ENCODE results near the gene ASIC3. TPM values are rescaled to one million over a fixed set of nuclear protein-coding genes. Genes with fewer than 3 reads are reported as not detected.

Gene ASIC3
- total RNA-seq, 2 donors from 2014 or later: 1.1 to 1.2 TPM

- H3K9me3 ChIP-seq: no peaks in the 10 kb centered on the region
- no peak for TF ChIP-seq CTCF (IDR thresholded peaks at IDR 0.05)
- H3K27ac ChIP-seq: no peak overlapping the region
- no peak overlapping the region for H3K4me3 ChIP-seq
- H3K4me1 ChIP-seq: peaks cover 0 to 17% of the 10 kb centered on the region in 2 donors
- no peaks in the 10 kb centered on the region for H3K36me3 ChIP-seq
- no peaks in the 10 kb centered on the region for H3K27me3 ChIP-seq
- no peak for DNase-seq (ENCODE audit: low spot score)
Measured at GRCh38 chr7:151003572-151003971, 44.8 kb upstream of the ASIC3 start.

- H3K27ac ChIP-seq: no peak overlapping the region
- no peaks in the 10 kb centered on the region for H3K9me3 ChIP-seq
- no peaks in the 10 kb centered on the region for H3K36me3 ChIP-seq
- H3K4me1 ChIP-seq: peaks cover 0 to 31% of the 10 kb centered on the region in 2 donors
- H3K4me3 ChIP-seq: no peak overlapping the region
- TF ChIP-seq CTCF (IDR thresholded peaks at IDR 0.05): no peak
- H3K27me3 ChIP-seq: no peaks in the 10 kb centered on the region
- no peak for DNase-seq (ENCODE audit: low spot score)
Measured at GRCh38 chr7:151005566-151005965, 42.8 kb upstream of the ASIC3 start.

GRCh38 chr7:151006590-151007300 is 41.6 kb upstream of the ASIC3 start:
- Histone ChIP-seq H3K27ac (no peak overlapping the region), H3K36me3 (no peaks in the 10 kb centered on the region), H3K4me3 (no peak overlapping the region), H3K9me3 (no peaks in the 10 kb centered on the region), H3K4me1 (peaks cover 0 to 37% of the 10 kb centered on the region in 2 donors), H3K27me3 (no peaks in the 10 kb centered on the region)
- no peak for DNase-seq (ENCODE audit: low spot score)
- TF ChIP-seq CTCF (IDR thresholded peaks at IDR 0.05): no peak

- no peaks in the 10 kb centered on the region for H3K9me3 ChIP-seq
- H3K4me3 ChIP-seq: no peak overlapping the region
- no peaks in the 10 kb centered on the region for H3K27me3 ChIP-seq
- no peak for DNase-seq (ENCODE audit: low spot score)
- no peak overlapping the region for H3K27ac ChIP-seq
- no peak for TF ChIP-seq CTCF (IDR thresholded peaks at IDR 0.05)
- no peaks in the 10 kb centered on the region for H3K36me3 ChIP-seq
- peaks cover 0 to 37% of the 10 kb centered on the region in 2 donors for H3K4me1 ChIP-seq
Measured at GRCh38 chr7:151007469-151007898, 40.8 kb upstream of the ASIC3 start.

- Histone ChIP-seq H3K4me3 (peak overlapping the region in 1 of 2 donors; percentile 30), H3K4me1 (peaks cover 0 to 43% of the 10 kb centered on the region in 2 donors), H3K36me3 (no peaks in the 10 kb centered on the region), H3K27ac (peak overlapping the region in 1 of 2 donors; percentile 14), H3K9me3 (no peaks in the 10 kb centered on the region), H3K27me3 (no peaks in the 10 kb centered on the region)
- DNase-seq (ENCODE audit: low spot score): no peak
- TF ChIP-seq CTCF (IDR thresholded peaks at IDR 0.05): no peak
Measured at GRCh38 chr7:151008143-151008510, 40.2 kb upstream of the ASIC3 start.

All from right atrium auricular region (tissue), 2 donors.